Heart left ventricle (tissue), 16 donors: ENCODE results near the gene SAV1. TPM values are rescaled to one million over a fixed set of nuclear protein-coding genes. Genes with fewer than 3 reads are reported as not detected.
A peak's percentile ranks its signal among the peaks of the same experiment; 100 is the strongest.
"Not testable (repeated sequence)": the region's sequence is repeated elsewhere in the genome, so short reads cannot be mapped to it uniquely, and the experiment has no call there.

Experiments
- ATAC-seq, 4 donors: fragments of 200-7000 bp; cut with Tn5 transposase; one replicate each; pipeline ENCODE4 v1.9.1; 2020 to 2022; ENCODE audit warnings: moderate library complexity in 4 of 4, mild to moderate bottlenecking in 3 of 4, moderate number of reproducible peaks in 1 of 4
- DNase-seq, 5 donors: peaks; one replicate each; pipeline ENCODE4 v3.0.0-alpha.2; 2020
- H3K27ac ChIP-seq, 12 donors: fragments of 200-600 bp; sonication (generic) in 4 of 12; one replicate each; pipeline versions ENCODE4 v1.5.0 to v1.8.0; 2016 to 2022; ENCODE audit warnings: mild to moderate bottlenecking in 2 of 12
- H3K27me3 ChIP-seq, 9 donors: fragments of 200-600 bp; sonication (generic) in 2 of 9; one replicate each; pipeline versions ENCODE4 v1.5.1 to v1.8.0; 2016 to 2022; ENCODE audit warnings: mild to moderate bottlenecking in 3 of 9
- H3K36me3 ChIP-seq, 9 donors: fragments of 200-600 bp; sonication (generic) in 2 of 9; one replicate each; pipeline versions ENCODE4 v1.5.0 to v1.8.0; 2018 to 2022; ENCODE audit warnings: mild to moderate bottlenecking in 2 of 9
- H3K4me1 ChIP-seq, 12 donors: fragments of 200-600 bp; sonication (generic) in 4 of 12; one replicate each; pipeline versions ENCODE4 v1.5.0 to v1.8.0; 2016 to 2022; ENCODE audit warnings: mild to moderate bottlenecking in 3 of 12
- H3K4me3 ChIP-seq, 12 donors: fragments of 200-600 bp; sonication (generic) in 4 of 12; one replicate each; pipeline versions ENCODE4 v1.5.0 to v1.8.0; 2017 to 2022; ENCODE audit warnings: mild to moderate bottlenecking in 9 of 12, moderate library complexity in 4 of 12
- H3K9me3 ChIP-seq, 12 donors: fragments of 200-600 bp; sonication (generic) in 4 of 12; one replicate each; pipeline versions ENCODE4 v1.5.0 to v1.8.0; 2016 to 2022; ENCODE audit warnings: mild to moderate bottlenecking in 1 of 12
- POLR2A ChIP-seq, 2 donors: fragments of 450-650 bp; IDR thresholded peaks; one replicate each; pipeline ENCODE4 v1.6.1; 2017; ENCODE audit warnings: antibody characterized with exemption in 2 of 2, mild to moderate bottlenecking in 2 of 2, moderate library complexity in 2 of 2
- WGBS, 4 donors: extraction: QIAGEN DNeasy Blood & Tissue Kit in 2 of 4; methylation state at CpG; one replicate each; pipeline versions ENCODE4 v1.1.5 to v1.1.7; 2013 to 2018; 5-methylcytosine and 5-hydroxymethylcytosine counted together
- intact Hi-C, 10 donors: fragments of 100-400 bp; cut with DNase I; formaldehyde crosslinking; loops; one replicate each; pipeline versions ENCODE4 v1.11.1 to v1.14.2; 2022
- polyA plus RNA-seq, 2 donors: library from polyadenylated mRNA; stranded (reverse); fragments of 200-250 nt; gene quantifications; one replicate each; pipeline ENCODE4 v1.2.3, GENCODE V29; 2013
- total RNA-seq, 9 donors: library from RNA; depleted of rRNA in 2 of 9; stranded (reverse); fragments of >200 nt in 2 of 9; fragmentation: NEBNext Ultra II Directional in 3 of 9; extraction: Animal tissue kit (Norgen Biotek cat#: 25700) in 3 of 9; gene quantifications; one replicate each; pipeline versions ENCODE4 v1.1.0 to v1.2.4, GENCODE V29; 2016 to 2023
- TF ChIP-seq, protein P1 (sequence below), 12 donors: fragments of 200-600 bp; sonication (generic) in 4 of 12; IDR thresholded peaks; one replicate each; pipeline versions ENCODE4 v1.5.0 to v1.8.0; 2018 to 2022; ENCODE audit warnings: antibody characterized with exemption in 12 of 12, mild to moderate bottlenecking in 5 of 12
- donor health status: ischemic (EF 13 %, LVEDD 7.1; RV severe dilation, severe dysfunction).
- donor health status: healthy with polysubstance abuse.
- donor health status: DM: no; HTN: yes; CAD: no.
- donor health status: DM: no; HTN: no; CAD: no.
- donor health status: ischemic (EF 25% LVEDD 6.9; RV normal size, moderate dysfunction).
- donor health status: ischemic (EF 25% LVEDD 5.7; RV mildly dilated, moderate dysfunction).
- donor health status: healthy.
- donor health status: DM: yes; HTN: yes; CAD: no.
- donor health status: ischemic (EF 35%, LVEDD 5.7; RV mildly dilated, moderate dysfunction).
- donor health status: nonischemic (EF 11% LVEDD 7.7; RV severe dilation, severe dysfunction).
- donor health status: DM: yes; HTN: yes; CAD: no.
- donor health status: PGD.
- donor health status: ischemic (EF 29% LVEDD 5.4; RV normal size, mild dysfunction).
- donor health status: nonischemic (EF 23%, LVEDD 6.1; RV moderate dilation, normal function).

Gene SAV1
- total and polyA plus RNA-seq, 11 donors: 15.2 to 35.3 (median 24.7) TPM

DNA sequence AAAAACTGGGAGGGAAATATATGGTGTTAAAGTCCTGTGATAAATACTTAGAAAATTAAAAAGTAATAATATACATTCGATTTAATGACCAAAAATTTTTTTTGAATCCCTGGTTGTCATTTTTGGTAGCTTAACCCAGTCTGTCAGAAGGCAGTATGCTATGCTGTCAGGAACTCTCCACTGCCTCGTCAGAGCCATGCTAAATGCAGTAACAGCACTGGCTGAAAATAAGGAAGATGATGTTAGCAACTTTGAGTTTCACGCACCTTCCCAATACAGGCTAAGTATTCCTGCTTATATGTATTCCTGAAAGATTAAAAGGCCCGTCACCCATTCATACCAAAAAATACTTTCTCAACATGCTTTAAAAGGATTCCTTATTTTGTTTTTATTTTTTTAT lies 34.2 kb downstream of the SAV1 start:
- Histone ChIP-seq H3K27ac (no peak overlapping the region), H3K4me1 (peaks cover 0 to 10% (median 0%) of the 10 kb centered on the region in 12 donors), H3K36me3 (peaks cover 0 to 89% (median 11%) of the 10 kb centered on the region in 9 donors), H3K9me3 (no peaks in the 10 kb centered on the region), H3K4me3 (no peak overlapping the region), H3K27me3 (no peaks in the 10 kb centered on the region)
- WGBS, 4 donors: 73 to 77% (median 76%) methylated on average over 4 of the region's 4 CpGs
- intact Hi-C loops: loop anchor here in 1 of 10 donors (5.0 kb wide), 1 partner anchor 123 kb away; no protein-coding TSS in a partner anchor
- TF ChIP-seq, protein P1, sequence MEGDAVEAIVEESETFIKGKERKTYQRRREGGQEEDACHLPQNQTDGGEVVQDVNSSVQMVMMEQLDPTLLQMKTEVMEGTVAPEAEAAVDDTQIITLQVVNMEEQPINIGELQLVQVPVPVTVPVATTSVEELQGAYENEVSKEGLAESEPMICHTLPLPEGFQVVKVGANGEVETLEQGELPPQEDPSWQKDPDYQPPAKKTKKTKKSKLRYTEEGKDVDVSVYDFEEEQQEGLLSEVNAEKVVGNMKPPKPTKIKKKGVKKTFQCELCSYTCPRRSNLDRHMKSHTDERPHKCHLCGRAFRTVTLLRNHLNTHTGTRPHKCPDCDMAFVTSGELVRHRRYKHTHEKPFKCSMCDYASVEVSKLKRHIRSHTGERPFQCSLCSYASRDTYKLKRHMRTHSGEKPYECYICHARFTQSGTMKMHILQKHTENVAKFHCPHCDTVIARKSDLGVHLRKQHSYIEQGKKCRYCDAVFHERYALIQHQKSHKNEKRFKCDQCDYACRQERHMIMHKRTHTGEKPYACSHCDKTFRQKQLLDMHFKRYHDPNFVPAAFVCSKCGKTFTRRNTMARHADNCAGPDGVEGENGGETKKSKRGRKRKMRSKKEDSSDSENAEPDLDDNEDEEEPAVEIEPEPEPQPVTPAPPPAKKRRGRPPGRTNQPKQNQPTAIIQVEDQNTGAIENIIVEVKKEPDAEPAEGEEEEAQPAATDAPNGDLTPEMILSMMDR (IDR thresholded peaks at IDR 0.05): no peak
- ATAC-seq (peak in 2 of 4 donors; percentile 56 to 63), DNase-seq (no peak)

DNA sequence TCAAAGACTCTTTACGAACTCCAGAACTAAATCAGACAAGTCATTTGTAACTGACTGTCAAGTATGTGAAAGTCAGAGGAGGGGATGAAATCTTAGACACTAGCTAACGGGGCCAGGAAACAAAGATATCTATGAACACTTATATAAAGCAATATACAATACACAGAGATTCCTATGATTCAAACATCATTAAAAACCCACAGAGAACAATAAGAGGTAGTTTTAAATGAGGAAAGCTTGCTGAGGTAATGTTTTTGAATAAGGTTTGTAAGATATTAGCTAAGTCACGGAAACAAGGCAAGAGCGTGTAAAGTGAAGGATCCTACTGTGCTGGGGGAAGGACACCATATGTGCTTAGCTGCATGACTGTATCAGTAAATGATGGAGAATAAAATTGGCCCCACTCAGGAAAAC lies 36.7 kb downstream of the SAV1 start:
- Histone ChIP-seq H3K36me3 (peaks cover 0 to 88% (median 6%) of the 10 kb centered on the region in 9 donors), H3K9me3 (no peaks in the 10 kb centered on the region), H3K27me3 (no peaks in the 10 kb centered on the region), H3K4me3 (no peak overlapping the region), H3K4me1 (peaks cover 0 to 10% (median 0%) of the 10 kb centered on the region in 12 donors), H3K27ac (no peak overlapping the region)
- TF ChIP-seq, protein P1 (IDR thresholded peaks at IDR 0.05): no peak
- no peak for TF ChIP-seq POLR2A (IDR thresholded peaks at IDR 0.05)
- ATAC-seq: no peak
- intact Hi-C loops: loop anchor here in 1 of 10 donors (5.0 kb wide), 1 partner anchor 126 kb away; no protein-coding TSS in a partner anchor
- no peak for DNase-seq
- WGBS, 4 donors: 85 to 89% (median 88%) methylated on average over 4 of the region's 4 CpGs

DNA sequence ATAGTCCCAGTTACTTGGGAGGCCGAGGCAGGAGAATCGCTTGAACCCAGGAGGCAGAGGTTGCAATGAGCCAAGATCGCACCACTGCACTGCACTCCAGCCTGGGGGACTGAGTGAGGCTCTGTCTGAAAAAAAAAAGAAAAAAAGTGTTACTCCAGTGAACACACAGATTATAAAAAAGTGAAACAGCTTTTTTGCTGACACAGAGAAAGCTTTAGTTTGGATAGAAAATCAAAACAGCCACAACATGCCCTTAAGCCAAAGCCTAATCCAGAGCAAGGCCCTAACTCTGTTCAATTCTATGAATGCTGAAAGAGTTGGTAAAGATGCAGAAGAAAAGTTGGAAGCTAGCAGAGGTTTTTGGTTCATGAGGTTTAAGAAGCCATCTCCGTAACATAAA lies 43.2 kb downstream of the SAV1 start:
- H3K36me3 ChIP-seq: peaks cover 0 to 69% (median 0%) of the 10 kb centered on the region in 9 donors
- ATAC-seq: not testable (repeated sequence)

DNA sequence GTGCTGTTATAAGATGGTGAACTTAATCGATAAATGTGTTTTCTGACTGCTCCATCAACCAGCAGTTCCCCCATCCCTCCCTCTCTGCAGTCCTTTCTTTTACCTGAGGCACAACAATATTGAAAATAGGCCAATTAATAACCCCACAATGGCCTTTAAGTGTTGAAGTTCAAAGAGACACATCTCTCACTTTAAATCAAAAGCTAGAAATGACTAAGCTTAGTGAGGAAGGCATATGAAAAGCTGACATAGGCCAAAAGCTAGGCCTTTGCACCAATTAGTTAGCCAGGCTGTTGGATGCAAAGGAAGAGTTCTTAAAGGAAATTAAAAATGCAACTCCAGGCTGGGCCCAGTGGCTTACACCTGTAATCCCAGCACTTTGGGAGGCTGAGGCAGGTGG lies 43.7 kb downstream of the SAV1 start:
- no peaks in the 10 kb centered on the region for H3K27me3 ChIP-seq
- no peak for TF ChIP-seq POLR2A (IDR thresholded peaks at IDR 0.05)
- TF ChIP-seq, protein P1 (IDR thresholded peaks at IDR 0.05): no peak

More for the DNA sequence above, 43.2 kb downstream of the SAV1 start:
- not testable (repeated sequence) for H3K4me3 ChIP-seq, DNase-seq, H3K27me3 ChIP-seq, H3K4me1 ChIP-seq, H3K9me3 ChIP-seq, H3K27ac ChIP-seq
- intact Hi-C loops: loop anchor here in 3 of 10 donors (5.0 to 10.0 kb wide), 2 partner anchors 87 to 90 kb away; no protein-coding TSS in a partner anchor
- 95 to 98% (median 97%) methylated on average over 4 of the region's 4 CpGs for WGBS, 4 donors

DNA sequence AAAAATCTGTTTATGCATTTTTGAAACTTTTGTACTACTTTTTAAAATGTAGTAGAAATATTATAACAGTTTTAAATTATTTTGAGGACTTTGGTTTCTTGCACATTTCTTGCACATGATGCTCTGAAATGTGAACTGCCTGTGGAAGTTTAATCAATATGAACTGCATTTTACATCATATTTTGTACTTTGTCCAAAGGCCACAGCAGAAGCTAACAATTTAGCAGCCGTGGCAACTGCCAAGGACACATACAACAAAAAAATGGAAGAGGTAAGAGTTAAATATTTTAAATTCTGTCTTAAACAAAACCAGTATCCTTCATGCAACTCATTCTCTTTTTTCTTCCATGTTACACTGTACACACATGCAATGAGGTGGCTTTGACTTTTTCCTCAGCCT lies 45.1 kb downstream of the SAV1 start:
- H3K9me3 ChIP-seq: no peaks in the 10 kb centered on the region
- WGBS, 4 donors: 86 to 94% (median 91%) methylated on average over 1 of the region's 1 CpG
- TF ChIP-seq, protein P1 (IDR thresholded peaks at IDR 0.05): no peak
- no peak for TF ChIP-seq POLR2A (IDR thresholded peaks at IDR 0.05)
- intact Hi-C loops: loop anchor here in 3 of 10 donors (5.0 to 10.0 kb wide), 2 partner anchors 89 to 92 kb away; no protein-coding TSS in a partner anchor
- no peak overlapping the region for H3K27ac ChIP-seq
- peaks cover 0 to 50% (median 0%) of the 10 kb centered on the region in 9 donors for H3K36me3 ChIP-seq
- H3K4me3 ChIP-seq: no peak overlapping the region
- H3K27me3 ChIP-seq: no peaks in the 10 kb centered on the region
- no peak for ATAC-seq
- no peak for DNase-seq
- H3K4me1 ChIP-seq: no peaks in the 10 kb centered on the region

More for the DNA sequence above, 43.7 kb downstream of the SAV1 start:
- ATAC-seq: no peak
- no peak for DNase-seq
- Histone ChIP-seq H3K4me1 (no peaks in the 10 kb centered on the region), H3K4me3 (no peak overlapping the region), H3K27ac (no peak overlapping the region), H3K36me3 (peaks cover 0 to 65% (median 0%) of the 10 kb centered on the region in 9 donors), H3K9me3 (no peaks in the 10 kb centered on the region)
- whole genome bisulfite sequencing, 4 donors: 95 to 98% (median 97%) methylated on average over 1 of the region's 1 CpG
- intact Hi-C loops: loop anchor here in 3 of 10 donors (5.0 to 10.0 kb wide), 2 partner anchors 88 to 90 kb away; no protein-coding TSS in a partner anchor
